KOPT-K1 (cell line): ENCODE measurements around the gene HECW1.

Experiments
- H3K27ac ChIP-seq: fragments of 200-600 bp; sonication (generic); 2 replicates; pipeline ENCODE4 v1.5.1; 2016; ENCODE audit warnings: antibody characterized with exemption, mild to moderate bottlenecking, low read depth, low read length; ENCODE audit not compliant: poor library complexity, severe bottlenecking
- H3K36me3 ChIP-seq: fragments of 200-600 bp; sonication (generic); 2 replicates; pipeline ENCODE4 v1.5.1; 2017; ENCODE audit warnings: antibody characterized with exemption, mild to moderate bottlenecking, low read length, moderate library complexity; ENCODE audit not compliant: insufficient read depth
- H3K9me3 ChIP-seq: fragments of 200-600 bp; sonication (generic); 2 replicates; pipeline ENCODE4 v1.5.1; 2017; ENCODE audit warnings: antibody characterized with exemption, low read length, mild to moderate bottlenecking; ENCODE audit not compliant: insufficient read depth, poor library complexity, severe bottlenecking

Gene HECW1

DNA sequence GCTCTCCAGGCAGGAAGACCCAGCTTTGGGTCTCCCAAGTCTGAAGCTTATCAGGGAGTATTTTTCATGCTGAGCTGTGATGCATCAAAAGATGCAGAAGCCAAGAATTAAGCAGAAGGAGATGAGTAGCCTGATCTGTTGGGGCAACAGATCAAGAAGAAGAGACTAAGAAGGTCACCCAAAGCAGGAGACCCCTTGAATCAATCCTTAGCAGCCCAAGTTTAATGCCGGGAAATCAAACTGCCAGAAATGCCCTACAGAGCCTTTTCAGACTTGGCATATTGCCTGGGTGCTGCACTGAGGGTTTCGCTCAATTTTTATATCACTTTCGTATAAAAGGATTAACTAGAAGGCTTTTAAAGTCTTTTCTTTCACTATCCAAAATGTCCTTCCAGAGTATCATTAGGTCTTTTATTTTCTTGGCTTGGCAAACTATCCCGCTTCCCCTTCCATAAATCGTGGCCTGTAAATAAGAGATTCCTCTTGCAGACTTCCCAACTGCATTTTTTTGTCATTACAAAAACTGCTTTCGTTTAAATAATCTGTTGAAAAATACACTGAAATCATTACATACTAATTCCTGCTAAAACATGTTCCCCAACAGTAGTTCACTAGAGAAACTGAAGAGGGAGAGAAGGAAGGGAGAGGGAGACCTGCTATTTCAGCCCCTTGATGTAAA is 421.5 kb downstream of the HECW1 start:
- Histone ChIP-seq H3K9me3 (no peaks in the 10 kb centered on the region), H3K36me3 (no peaks in the 10 kb centered on the region), H3K27ac (no peak overlapping the region)

DNA sequence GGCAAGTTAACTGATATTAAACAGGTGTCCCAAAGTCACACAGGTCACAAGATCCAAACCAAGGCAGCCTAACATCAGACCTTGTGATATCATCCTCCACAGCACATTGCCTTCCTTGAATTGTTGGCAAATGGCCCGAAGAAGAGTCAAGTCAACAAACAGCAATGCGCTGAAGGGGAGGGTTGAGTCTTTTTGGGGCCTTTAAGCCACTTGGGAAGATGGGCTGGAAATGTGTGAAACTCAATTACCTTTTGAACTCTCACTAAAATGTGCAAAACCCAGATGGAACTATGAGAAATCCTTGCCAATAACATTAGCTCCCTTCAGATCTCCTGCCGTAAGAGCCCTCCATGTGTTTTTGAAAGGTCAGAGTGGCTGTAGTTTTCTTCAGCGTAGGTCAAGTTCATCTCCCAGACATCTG is 422.6 kb downstream of the HECW1 start:
- Histone ChIP-seq H3K36me3 (no peaks in the 10 kb centered on the region), H3K27ac (no peak overlapping the region), H3K9me3 (no peaks in the 10 kb centered on the region)

DNA sequence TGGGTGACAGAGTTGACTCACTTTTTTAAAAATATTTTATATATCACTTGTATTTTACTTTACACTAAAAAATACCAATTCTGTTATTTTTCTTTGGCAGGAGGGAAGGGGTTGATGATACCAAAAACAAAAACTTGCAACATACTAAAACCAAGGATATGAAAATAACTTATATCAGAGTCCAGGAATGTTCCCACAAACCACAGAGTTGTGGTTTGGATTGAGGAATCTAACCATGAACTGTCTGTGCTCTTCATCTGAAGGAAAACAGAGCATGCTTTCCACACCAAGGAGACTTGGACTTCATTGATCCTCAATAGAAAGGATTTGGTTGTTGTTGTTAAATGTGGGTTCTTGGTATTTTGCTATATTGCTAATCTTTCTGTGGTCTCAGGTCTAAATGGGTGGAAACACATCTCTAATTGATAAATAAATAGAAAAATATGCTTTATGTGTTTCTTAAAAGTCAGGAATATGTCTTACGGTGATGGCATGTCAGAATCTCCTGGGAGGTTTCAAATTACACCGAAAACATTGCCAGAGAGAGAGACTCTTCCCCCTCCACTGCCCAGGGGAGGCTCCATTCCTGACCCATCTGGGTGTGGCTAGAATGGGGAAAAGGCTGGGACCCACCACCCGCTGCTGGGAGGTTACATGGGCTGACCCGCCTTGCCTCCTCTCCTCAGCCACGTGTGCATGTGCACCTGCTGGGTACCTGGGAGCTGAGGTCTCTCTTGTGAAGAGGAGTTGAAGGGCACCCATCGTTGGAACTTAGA is 423.6 kb downstream of the HECW1 start:
- Histone ChIP-seq H3K27ac (no peak overlapping the region), H3K9me3 (no peaks in the 10 kb centered on the region), H3K36me3 (no peaks in the 10 kb centered on the region)

DNA sequence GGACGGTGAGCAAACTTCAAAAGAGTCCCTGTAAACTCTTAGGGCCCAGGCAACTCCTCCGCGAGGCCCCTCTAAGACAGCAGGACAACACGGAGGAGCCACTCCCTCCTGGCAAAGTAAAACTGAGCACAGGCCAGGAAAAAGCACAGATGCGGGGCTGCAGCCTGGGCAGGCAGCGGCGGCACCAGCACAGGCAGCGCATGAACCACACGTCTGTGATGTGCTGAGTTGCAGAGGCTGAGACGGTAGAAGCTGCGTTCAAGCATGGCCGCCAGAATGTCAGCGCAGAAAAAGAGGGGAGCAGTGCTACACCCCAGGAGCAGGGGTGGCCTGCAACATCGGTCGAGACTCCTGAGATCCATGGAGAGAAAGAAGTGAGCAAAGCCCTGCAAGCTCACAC is 424.3 kb downstream of the HECW1 start:
- no peak overlapping the region for H3K27ac ChIP-seq
- no peaks in the 10 kb centered on the region for H3K36me3 ChIP-seq
- H3K9me3 ChIP-seq: no peaks in the 10 kb centered on the region

DNA sequence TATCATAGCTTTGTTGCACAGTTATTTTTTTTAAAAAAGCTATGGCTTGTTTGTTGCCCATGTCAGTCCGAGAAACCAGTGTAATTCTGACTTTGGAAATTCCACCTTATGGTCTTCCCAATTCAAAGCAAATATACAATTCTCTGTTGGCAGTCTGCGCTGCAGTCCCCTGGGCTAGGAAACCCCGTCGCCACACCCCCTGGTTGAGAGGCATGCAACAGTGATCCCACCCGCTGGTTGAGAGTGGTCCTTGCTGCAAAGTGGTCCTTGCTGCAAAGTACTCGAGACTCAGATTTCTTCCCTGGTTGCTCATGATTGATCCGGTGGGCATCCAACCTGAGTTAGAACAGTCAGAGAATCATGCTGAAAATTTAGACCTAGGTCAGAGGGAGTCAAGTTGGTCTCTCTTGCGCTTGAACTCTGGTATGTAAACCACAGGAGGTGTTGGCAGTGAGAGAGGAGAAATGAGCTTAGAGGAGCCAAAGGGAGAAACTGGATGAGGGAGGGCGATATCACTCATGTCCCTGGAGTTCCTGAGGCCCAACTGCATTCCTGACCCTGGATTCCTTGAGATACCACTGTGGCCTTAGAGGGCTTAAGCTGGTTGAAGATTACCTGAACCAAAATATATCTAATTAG is 425.4 kb downstream of the HECW1 start:
- H3K9me3 ChIP-seq: no peaks in the 10 kb centered on the region
- no peak overlapping the region for H3K27ac ChIP-seq
- H3K36me3 ChIP-seq: no peaks in the 10 kb centered on the region

DNA sequence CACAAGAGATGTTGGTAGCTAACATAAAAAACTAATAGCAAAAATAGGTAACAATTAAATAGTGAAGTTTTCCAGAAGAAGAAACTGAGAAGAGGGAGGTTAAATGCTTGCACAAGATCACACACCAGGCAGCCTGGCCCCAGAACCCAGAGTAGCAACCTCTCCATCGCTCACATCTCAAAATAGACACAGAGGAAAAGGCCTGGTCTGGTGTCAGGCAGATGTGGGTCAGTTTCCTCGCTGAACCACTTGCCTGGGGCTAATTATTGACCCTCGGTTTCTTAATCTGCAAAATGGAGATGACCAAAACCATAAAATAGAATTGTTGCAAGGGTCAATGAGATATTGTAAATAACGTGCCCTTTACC is 425.9 kb downstream of the HECW1 start:
- Histone ChIP-seq H3K36me3 (no peaks in the 10 kb centered on the region), H3K27ac (no peak overlapping the region), H3K9me3 (no peaks in the 10 kb centered on the region)

DNA sequence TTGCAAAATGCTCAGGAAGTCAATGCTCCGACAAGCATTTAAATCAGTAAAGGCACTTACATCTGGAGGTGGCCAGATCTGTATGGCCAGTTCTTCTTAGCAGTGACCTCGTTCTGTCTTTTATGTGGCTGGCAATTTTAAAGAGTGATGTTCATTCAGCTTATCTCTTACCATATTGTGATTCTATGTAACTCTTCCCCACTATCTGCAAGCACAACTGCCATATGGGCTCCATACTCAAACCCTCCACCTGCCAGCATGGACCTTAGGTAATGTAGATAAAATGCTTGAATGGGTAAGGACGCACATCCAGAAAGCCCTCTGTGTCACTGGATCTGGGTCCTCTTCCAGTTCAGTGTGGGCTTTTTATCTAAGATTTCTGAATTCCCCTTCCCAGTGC is 428.0 kb downstream of the HECW1 start:
- Histone ChIP-seq H3K36me3 (no peaks in the 10 kb centered on the region), H3K9me3 (no peaks in the 10 kb centered on the region), H3K27ac (no peak overlapping the region)

DNA sequence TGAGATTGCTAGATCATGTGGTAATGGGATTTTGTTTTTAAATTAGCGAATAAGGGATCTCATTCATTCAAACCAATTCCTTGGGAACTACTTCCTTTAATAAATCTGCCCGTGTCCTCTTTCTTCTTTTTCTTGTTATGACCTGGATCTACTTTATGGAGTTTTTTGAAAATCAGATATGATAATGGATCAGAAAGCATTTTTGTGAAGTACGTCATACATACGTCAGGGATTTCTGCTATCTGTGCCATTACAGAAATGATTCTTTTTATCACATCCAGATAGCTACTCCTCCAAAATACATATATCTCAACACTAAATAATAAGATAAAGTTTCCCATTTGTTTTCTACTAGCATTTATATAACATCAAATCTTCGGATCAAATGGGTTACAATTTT is 430.3 kb downstream of the HECW1 start:
- Histone ChIP-seq H3K36me3 (no peaks in the 10 kb centered on the region), H3K27ac (no peak overlapping the region), H3K9me3 (peaks cover 13% of the 10 kb centered on the region)

DNA sequence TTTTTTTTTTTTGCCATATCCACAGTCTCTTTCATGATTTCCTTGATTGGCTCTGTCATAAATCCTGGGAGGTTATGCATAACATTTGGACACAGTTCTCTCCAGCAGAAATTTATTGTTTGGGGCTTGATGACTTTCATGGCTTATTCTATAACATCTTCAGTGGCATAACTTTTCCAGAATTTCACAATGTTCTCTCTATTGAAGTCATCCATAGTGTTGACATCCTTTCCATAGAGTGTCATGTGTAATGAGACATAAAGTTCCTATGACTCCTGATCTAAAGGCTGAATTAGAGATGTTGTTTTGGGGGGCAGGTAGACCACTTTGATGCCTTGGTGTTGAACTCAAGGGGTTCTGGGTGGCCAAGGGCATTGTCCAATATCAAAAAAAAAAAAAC is 433.8 kb downstream of the HECW1 start:
- Histone ChIP-seq H3K27ac (no peak overlapping the region), H3K36me3 (no peaks in the 10 kb centered on the region), H3K9me3 (peaks cover 13% of the 10 kb centered on the region)

DNA sequence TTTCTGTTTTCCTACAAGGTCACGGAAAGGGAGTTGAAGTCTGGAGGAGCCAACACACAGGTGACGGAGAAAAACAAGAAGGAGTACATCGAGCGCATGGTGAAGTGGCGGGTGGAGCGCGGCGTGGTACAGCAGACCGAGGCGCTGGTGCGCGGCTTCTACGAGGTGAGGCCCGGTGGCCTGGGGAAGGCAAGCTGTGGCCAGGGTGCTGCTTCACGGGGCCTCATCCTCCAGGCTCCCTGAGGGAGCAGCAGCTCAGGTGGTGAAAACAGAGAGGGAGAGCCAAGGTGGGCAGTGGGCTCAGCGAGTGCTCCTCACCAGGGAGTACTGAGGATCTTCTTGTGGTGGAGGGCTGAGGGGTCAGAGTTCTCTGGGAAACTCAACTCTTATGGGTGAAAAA is 438.0 kb downstream of the HECW1 start:
- H3K9me3 ChIP-seq: peaks cover 13% of the 10 kb centered on the region
- H3K27ac ChIP-seq: no peak overlapping the region
- no peaks in the 10 kb centered on the region for H3K36me3 ChIP-seq

DNA sequence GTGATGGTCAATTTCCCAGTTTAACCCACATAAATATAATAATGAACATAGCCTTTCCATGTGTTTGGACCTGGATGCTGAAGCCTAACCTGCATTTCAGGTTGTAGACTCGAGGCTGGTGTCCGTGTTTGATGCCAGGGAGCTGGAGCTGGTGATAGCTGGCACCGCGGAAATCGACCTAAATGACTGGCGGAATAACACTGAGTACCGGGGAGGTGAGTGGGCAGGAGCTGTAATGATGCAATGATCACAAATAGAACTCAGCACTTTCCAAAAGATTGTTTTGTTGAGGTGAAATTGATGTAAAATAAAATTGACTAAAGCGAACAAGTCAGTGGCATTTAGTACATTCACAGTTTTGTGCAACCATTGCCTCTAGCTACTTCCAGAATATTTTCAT is 439.7 kb downstream of the HECW1 start:
- H3K36me3 ChIP-seq: no peaks in the 10 kb centered on the region
- peaks cover 2% of the 10 kb centered on the region for H3K9me3 ChIP-seq
- H3K27ac ChIP-seq: no peak overlapping the region

DNA sequence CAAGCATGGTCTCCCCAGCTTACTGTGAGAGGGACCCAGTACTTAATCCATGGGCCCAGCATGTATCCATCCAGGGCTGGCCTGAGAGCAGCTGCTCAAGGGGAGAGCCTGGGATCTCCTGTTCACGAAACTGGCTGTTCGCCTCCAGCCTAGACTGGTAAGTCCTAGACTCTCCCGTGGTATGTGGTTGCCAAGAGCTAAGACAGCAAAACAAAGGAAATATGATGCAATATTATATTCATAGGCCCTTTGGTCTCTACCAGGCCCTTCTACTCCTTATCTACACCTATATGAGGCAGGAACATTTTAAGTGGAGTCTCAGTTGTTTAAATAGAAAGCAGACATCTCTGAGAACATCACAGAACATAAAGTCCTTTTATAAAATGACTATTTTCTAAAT is 441.6 kb downstream of the HECW1 start:
- no peaks in the 10 kb centered on the region for H3K36me3 ChIP-seq
- H3K9me3 ChIP-seq: no peaks in the 10 kb centered on the region
- peak overlapping the region; percentile 66 for H3K27ac ChIP-seq

DNA sequence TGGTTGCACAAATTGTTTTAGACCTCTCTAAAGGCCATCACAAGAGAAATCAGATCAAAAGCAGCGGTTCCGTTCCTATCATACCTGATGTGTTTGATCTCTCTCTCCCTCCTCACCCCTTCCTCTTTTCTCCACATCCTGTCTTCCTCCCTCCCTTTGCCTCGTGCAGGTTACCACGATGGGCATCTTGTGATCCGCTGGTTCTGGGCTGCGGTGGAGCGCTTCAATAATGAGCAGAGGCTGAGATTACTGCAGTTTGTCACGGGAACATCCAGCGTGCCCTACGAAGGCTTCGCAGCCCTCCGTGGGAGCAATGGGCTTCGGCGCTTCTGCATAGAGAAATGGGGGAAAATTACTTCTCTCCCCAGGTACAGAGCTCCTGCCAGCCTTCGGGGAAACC is 442.0 kb downstream of the HECW1 start:
- Histone ChIP-seq H3K27ac (peak overlapping the region; percentile 66), H3K9me3 (no peaks in the 10 kb centered on the region), H3K36me3 (no peaks in the 10 kb centered on the region)

DNA sequence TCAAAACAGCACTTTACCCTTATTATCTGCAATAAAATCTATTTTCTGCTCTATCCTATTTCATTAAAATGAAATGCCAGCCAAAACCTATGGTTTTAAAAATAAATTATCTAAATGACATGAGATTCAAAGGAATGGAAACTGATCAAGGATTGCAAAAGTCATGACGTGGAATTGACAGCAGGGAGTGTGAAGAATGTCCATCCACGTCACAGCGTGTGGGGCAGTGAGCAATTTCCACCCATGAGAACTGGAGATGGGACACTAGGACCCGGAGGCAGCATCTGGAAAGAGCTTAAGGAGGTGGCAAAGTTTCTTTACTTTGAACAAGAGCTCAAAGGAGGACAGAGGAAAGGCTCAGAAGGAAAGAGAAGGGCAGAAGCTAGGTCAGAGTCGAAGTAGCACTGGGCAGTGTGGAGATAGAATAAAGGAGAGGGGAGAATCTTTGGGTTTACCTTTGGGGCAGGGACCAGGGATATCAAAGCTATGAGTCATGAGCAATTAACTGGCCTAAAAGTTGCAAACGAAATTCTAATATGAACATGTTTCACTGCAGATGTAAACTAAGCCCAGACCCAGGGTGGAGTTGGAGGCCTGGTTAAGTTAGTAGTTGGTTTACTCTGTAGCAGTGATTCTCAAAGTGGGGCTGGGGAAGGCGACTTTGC is 445.5 kb downstream of the HECW1 start:
- no peaks in the 10 kb centered on the region for H3K36me3 ChIP-seq
- H3K9me3 ChIP-seq: no peaks in the 10 kb centered on the region
- no peak overlapping the region for H3K27ac ChIP-seq

DNA sequence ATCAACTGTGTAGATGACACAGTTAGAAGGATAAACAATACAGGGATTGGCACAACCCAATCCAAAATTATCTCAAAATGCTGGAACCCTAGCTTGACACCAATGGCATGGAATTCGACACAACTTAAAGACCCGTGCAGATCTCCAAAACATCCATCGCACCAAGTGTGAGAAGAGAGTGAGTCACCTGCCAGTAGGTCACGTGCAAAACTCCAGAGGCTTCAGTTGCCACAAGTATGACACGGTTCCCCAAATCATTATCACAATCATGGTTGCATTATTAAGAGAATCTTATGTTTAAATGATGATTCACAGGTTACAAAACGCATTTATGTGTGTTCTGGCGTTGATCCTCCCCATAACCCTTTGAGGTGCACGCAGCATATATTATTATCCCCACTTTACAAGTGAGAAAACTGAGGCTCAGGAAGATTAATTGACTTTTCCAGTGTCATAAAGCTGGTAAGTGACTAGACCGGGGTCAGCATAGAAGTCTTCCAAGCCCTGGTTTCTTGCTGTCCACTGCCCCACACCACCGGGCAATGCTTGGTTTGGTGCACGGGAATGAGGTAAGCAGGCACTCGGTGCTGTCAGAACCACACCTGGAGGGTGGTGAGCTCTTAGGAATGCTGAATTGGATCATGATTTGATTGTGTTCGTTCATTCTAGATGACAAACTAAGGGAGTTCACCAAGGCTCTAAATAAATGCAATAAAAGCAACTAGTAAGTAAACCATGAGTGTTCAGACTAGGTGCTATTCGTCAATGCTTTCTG is 446.9 kb downstream of the HECW1 start:
- Histone ChIP-seq H3K9me3 (no peaks in the 10 kb centered on the region), H3K36me3 (no peaks in the 10 kb centered on the region), H3K27ac (no peak overlapping the region)
